Measurements from ENCODE around the gene CRIP1.

DNA sequence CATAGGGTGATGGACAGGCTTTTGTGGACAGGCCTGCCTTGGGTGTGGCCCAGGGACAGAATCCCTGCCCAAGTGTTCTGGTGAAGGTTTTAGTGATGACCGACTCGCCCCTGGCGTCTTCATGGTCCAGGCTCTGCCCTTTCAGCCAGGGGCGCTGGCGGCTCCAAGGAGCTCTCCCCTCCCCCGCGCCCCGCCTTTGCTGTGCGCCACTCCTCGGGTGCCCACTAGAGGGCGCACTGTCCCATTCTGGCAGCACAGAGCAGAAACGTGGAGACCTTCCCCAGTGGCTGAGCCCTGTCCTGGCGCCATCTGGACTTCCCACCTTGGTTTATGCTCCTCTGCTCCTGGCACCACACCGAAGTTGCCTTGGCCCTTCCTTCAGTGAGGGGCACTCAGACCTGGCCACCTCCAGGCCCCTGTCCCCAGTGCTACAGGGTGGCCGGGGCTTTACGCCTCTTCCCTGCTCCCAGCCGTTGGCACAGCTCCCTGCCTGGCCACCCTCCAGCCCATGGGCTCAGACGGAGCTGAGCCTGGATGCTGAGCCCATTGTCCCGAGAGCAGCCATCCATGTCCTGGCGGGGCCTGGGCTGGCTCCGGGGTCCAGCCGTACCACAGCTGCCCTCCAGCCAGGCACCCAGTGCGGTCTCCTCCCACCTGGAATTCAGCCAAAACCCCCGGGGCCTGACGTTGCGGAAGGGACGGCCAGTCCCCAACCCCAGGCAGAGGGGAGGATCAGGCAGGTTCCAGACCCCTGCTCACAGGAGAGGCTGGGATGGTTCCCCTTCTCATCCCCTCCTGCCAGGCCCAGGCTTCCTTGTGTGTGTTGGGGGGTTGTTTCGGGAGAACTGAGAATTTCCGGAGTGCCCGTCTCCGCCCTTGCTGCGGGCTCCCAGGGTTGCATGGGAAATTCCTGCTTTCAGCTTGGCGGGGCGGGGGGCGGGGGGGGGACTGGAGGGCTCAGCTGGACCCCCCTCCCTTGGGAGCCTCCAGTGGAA is 5.6 kb upstream of the CRIP1 start:
- peak in 2 of 3 donors; percentile 26 to 63 for TF ChIP-seq POLR2AphosphoS5 (IDR thresholded peaks at IDR 0.05)
- TF ChIP-seq, protein P1, sequence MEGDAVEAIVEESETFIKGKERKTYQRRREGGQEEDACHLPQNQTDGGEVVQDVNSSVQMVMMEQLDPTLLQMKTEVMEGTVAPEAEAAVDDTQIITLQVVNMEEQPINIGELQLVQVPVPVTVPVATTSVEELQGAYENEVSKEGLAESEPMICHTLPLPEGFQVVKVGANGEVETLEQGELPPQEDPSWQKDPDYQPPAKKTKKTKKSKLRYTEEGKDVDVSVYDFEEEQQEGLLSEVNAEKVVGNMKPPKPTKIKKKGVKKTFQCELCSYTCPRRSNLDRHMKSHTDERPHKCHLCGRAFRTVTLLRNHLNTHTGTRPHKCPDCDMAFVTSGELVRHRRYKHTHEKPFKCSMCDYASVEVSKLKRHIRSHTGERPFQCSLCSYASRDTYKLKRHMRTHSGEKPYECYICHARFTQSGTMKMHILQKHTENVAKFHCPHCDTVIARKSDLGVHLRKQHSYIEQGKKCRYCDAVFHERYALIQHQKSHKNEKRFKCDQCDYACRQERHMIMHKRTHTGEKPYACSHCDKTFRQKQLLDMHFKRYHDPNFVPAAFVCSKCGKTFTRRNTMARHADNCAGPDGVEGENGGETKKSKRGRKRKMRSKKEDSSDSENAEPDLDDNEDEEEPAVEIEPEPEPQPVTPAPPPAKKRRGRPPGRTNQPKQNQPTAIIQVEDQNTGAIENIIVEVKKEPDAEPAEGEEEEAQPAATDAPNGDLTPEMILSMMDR (IDR thresholded peaks at IDR 0.05): peak; percentile 98 to 99

Measured in suprapubic skin (tissue), 3 donors.